Activated T-cell treated with anti-CD3 and anti-CD28 coated beads, Interleukin-2, amount 50 U/mL, for 48 hours (primary cell): ENCODE data around the gene MAP3K13.

ENCODE experiments used
- DNase-seq, 2 experiments: peaks; one replicate each; pipeline ENCODE4 v3.0.0-alpha.2; 2020

The MAP3K13 gene

GRCh38 chr3:185362850-185363661 is at the start of gene MAP3K13:
Gene MAP3K13, plus strand, starts transcription at chr3:185363136. Its CDS starts 65,446 bp downstream, at chr3:185428582.
- DNase-seq: peak; percentile 29 to 36

GRCh38 chr3:185313693-185314246 is 49.2 kb upstream of the MAP3K13 start:
- no peak for DNase-seq

- no peak for DNase-seq
Observed at GRCh38 chr3:185316740-185317412, 46.1 kb upstream of the MAP3K13 start.

DNA sequence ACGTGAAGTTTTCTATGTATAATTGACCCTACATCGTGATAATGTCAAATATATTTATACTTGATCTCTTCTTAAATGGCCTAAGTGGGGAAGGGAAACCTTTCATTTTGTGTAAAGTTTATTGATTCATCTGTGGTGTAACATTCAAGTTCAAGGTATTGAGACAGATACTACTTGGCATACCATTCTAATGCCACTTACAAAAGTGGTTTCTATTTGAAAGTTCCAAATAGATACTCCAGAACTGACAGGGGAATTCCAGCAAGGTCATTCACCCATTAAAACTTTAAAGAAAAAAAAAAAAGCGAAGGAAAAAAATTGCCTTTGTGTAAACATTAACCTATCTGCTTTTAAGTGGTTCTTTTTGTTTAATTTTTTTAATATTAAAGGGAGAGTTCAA is 45.3 kb upstream of the MAP3K13 start:
- no peak for DNase-seq

DNA sequence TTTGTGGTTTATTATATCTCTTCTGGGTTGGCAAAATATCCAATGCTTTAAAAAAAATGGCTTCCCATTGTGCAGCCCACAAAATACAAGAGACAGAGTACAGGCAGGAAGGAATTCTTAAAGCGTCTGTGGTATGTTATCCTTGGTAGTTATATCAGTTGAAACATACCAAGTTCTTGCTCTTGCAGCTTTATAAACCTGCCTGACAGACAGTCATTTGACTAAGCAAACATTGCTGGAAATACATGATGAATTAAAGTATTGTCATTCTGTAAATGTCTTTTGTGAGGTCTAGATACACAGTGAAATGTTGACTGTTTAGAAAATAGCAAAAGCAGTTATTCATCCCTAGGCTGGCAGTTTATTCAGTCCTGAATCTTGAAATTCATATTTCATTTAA is 44.8 kb upstream of the MAP3K13 start:
- DNase-seq: no peak

- DNase-seq: no peak
Observed at GRCh38 chr3:185319801-185320200, 43.1 kb upstream of the MAP3K13 start.

DNA sequence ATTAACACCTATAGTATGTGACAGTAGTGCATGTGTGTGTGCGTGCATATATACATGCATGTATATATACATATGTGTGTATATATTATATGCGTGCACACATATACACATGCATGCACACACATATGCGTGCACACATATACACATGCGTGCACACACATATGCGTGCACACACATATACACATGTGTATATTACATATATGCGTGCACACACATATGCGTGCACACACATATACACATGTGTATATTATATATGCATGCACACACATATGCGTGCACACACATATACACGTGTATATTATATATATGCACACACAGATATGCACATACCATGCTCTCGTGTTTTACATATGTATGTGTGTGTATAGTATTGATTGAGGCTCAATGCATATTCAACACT is 42.0 kb upstream of the MAP3K13 start:
- DNase-seq: no peak

GRCh38 chr3:185322101-185322719 is 40.7 kb upstream of the MAP3K13 start:
- no peak for DNase-seq

DNA sequence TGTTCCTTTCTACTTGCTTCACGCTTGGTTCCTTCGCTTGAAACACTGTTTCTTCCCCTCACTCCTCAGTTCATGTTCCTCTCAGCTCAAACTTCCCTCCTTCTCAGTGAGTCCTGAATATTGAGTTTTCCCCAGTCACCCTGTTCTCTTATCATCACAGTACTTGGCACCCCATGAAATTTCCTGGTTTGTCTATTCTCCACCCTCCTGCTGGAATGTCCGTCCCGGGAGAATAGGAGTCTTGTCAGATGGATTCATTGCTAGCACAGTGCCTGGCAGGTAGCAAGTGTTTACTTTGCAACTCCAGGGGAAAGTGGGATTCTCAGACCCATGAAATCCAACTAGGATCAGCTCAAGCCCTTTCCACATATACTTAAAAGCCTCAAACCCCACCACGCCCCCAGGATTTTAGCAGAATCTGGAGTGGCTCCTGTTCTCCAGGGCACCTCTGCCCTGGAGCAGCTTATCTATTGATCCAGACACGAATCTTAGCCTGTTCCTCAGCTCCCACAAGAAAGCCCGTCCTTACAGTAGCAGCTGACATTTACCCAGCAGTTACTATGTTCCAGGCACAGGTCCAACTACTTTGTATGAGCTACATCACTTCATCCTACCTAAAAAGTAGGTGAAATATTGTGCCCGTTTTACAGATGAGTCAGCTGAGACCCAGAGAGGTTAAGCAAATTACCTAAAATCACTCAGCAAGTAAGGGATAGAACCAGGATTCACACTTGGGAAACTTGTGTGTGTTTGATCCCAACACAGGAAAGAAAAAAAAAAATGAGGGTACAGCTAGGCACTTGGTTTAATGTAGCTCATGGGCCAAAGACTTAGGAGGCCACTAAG is 36.8 kb upstream of the MAP3K13 start:
- DNase-seq: no peak

- no peak for DNase-seq
Observed at GRCh38 chr3:185327062-185327461, 35.9 kb upstream of the MAP3K13 start.

DNA sequence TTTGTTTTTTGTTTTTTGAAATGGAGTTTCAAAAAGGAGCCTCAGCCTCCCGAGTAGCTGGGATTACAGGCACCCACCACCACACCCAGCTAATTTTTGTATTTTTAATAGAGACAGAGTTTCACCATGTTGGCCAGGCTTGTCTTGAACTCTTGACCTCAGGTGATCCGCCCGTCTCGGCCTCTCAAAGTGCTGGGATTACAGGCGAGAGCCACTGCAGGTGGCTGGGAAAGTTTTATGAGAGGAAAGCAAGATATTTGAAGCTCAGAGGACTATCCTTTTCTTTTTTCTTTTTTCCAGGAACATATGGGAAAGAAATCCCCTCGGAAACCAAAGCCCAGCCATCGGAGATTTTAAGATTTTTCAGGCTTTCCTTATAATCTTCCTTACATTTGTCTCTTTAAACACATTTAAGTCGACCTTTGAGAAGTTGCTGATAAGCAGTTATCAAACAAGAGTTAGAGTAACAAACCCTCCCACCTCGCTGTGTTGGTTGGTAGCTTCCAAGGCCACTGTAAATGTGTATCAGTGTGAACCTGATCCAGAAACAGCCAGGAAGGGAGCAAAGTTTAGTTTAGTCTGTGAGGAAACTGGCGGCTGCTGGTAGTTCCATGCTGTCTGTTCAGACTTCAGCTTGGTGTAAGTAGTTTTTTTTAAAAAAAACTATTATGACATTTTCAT is 34.5 kb upstream of the MAP3K13 start:
- no peak for DNase-seq

GRCh38 chr3:185330238-185330637 is 32.7 kb upstream of the MAP3K13 start:
- DNase-seq: no peak

DNA sequence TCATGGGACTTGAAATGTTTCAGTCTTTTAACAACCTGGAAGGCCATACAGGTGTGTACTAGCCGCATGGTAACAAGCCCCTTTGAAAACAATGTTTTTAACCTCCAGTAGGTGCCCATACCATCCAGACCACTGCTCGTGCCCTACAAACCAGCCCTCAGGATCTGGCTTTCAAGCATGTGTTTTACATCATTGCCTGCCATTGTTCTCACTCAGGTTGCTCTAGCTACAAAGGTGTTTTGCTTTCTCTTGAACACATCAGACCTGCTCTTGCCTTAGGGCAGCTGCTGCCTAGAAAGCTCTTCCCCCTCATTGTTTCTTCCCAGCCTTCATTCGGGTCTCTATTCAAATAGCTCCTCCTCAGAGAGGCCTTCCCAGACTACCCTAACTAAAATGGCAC is 32.3 kb upstream of the MAP3K13 start:
- no peak for DNase-seq

DNA sequence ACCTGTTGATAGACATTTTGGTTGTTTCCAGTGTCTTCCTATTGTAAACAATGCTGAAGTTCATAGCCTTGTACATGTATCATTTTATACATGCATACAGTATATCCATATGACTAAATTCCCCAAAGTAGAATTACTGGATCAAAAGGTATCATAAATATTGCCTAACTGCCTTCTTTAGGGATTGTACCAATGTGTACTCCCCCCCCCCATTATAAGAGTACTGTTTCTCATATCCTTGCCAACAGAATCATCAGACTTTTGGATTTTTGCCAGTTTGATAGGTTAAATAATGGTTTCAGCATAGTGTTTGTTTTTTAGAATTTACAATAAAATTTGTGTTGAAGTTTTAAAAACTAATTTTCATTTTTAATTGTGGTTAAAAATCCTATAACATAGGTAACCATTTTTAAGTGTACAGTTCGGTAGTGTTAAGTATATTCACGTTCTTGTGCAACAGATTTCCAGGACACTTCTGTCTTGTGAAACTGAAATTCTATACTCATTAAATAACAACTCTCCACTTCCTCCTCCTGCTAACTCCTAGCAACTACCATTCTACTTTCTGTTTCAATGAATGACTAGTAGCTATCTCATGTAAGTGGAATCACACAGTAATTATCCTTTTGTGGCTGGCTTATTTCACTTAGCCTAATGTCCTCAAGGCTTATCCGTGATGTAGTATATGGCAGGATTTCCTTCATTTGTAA is 30.8 kb upstream of the MAP3K13 start:
- DNase-seq: no peak

- DNase-seq: no peak
Observed at GRCh38 chr3:185335799-185336198, 27.1 kb upstream of the MAP3K13 start.

GRCh38 chr3:185337231-185337816 is 25.6 kb upstream of the MAP3K13 start:
- no peak for DNase-seq

- DNase-seq: no peak
Observed at GRCh38 chr3:185339945-185340344, 23.0 kb upstream of the MAP3K13 start.

DNA sequence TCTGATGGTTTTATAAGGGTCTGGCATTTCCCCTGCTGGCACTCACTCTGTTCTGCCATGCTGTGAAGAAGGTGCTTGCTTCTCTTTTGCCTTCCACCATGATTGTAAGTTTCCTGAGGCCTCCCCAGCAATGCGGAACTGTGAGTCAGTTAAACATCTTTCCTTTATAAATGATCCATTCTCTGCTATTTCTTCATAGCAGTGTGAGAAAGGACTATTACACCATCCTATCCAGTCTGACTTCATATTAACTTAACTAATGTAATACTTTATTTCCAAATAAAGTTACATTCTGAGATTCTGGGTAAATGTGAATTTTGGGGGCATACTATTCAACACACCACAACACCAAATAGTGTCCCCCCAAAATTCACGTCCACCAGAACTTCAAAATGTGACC is 22.2 kb upstream of the MAP3K13 start:
- no peak for DNase-seq

DNA sequence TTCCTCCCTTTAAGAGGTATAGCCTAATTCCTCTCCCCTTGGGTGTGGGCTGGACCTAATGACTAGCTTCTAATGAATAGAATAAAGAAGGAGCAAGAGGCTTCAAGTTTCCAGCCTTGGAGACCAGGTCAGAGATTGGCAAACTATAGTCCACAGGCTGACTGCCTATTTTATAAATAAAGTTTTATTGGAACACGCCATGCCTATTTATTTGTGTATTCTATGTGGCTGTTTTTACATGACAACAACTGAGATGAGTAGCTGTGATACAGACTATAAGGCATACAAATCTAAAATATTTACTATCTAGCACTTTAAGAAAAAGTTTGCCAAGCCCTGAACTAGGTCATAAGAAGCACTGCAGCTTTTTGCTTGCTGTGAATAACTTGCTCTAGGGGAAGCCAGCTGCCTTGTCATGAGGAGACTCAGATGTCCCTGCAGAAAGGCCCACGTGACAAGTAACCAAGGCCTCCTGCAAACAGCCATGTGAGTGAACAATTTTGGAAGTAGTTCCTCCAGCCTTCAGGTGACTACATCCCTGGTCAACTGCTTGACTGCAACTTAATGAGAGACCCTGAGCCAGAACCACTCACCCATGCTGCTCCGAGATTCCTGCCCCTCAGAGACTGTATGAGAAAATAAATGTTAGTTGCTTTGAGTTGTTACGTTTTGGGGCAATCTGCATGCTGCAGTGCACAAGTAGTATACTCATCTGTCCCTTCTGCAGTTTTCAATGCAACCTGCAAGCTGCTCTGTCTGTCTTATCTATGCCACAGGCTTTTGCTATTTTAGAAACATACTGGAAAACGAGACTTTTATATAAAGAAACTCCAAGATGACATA is 21.1 kb upstream of the MAP3K13 start:
- no peak for DNase-seq
